Measurements from ENCODE around the gene NKD1.

DNA sequence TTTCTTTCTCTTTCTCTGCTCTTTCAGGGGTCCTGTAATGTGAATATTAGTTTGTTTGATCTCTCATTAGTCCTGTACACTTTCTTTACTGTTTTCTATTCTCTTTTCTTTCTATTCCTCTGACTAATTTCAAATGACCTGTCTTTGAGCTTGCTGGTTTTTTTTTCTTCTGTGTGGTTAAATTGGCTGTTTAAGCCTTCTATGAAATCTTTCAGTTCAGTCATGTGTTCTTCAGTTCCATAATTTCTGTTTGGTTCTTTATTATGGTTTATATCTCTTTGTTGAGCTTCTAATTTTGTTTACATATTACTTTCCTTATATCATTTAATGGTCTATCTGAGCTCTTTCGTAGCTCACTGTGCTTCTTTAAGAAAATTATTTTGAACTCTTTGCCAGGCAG is 31.3 kb upstream of the NKD1 start:
- TF ChIP-seq, protein P1, sequence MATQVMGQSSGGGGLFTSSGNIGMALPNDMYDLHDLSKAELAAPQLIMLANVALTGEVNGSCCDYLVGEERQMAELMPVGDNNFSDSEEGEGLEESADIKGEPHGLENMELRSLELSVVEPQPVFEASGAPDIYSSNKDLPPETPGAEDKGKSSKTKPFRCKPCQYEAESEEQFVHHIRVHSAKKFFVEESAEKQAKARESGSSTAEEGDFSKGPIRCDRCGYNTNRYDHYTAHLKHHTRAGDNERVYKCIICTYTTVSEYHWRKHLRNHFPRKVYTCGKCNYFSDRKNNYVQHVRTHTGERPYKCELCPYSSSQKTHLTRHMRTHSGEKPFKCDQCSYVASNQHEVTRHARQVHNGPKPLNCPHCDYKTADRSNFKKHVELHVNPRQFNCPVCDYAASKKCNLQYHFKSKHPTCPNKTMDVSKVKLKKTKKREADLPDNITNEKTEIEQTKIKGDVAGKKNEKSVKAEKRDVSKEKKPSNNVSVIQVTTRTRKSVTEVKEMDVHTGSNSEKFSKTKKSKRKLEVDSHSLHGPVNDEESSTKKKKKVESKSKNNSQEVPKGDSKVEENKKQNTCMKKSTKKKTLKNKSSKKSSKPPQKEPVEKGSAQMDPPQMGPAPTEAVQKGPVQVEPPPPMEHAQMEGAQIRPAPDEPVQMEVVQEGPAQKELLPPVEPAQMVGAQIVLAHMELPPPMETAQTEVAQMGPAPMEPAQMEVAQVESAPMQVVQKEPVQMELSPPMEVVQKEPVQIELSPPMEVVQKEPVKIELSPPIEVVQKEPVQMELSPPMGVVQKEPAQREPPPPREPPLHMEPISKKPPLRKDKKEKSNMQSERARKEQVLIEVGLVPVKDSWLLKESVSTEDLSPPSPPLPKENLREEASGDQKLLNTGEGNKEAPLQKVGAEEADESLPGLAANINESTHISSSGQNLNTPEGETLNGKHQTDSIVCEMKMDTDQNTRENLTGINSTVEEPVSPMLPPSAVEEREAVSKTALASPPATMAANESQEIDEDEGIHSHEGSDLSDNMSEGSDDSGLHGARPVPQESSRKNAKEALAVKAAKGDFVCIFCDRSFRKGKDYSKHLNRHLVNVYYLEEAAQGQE (IDR thresholded peaks at IDR 0.05; ENCODE audit: insufficient read depth in 1 of 2, low read depth in 2 of 2, low read length in 2 of 2): no peak
- TF ChIP-seq TAF1 (IDR thresholded peaks at IDR 0.05; ENCODE audit: borderline replicate concordance, insufficient read depth, low read length): no peak
